ENCODE results near the gene POPDC3. TPM values are rescaled to one million over a fixed set of nuclear protein-coding genes. Genes with fewer than 3 reads are reported as not detected.

Gene POPDC3
- total and polyA plus RNA-seq, 10 of the 15 experiments (the other 5 are each of a cell fraction or from before 2014, with no cell fraction given), result 1.6 TPM; not detected in 9

GRCh38 chr6:105192707-105193465 is 13.1 kb upstream of the POPDC3 start:
- H3K4me1 ChIP-seq (ENCODE audit: control insufficient read depth, insufficient read depth, low read length), result no peaks in the 10 kb centered on the region
- no peak overlapping the region for H2AFZ ChIP-seq (ENCODE audit: control insufficient read depth, low read depth, low read length)
- no peak for DNase-seq (ENCODE audit: low read depth, low spot score)
- ChIA-PET RAD21 (ENCODE audit: unreplicated experiment) (no interaction called here), POLR2A (no interaction called here), SMC1A (ENCODE audit: uncharacterized antibody, unreplicated experiment) (no interaction called here), CTCF (interaction anchor here (1.3 kb wide), 1 partner anchor 8 kb away, joined by 3 read pairs; no protein-coding TSS in a partner anchor)
- H3K9ac ChIP-seq (ENCODE audit: control insufficient read depth, insufficient read depth, low read length), result no peak overlapping the region
- TF ChIP-seq LARP7 (IDR thresholded peaks at IDR 0.05), result no peak
- TF ChIP-seq EGR1 (IDR thresholded peaks at IDR 0.05; ENCODE audit: borderline replicate concordance in 1 of 2, low read depth in 2 of 2, low read length in 2 of 2), result no peak
- no peak for TF ChIP-seq KDM1A (IDR thresholded peaks at IDR 0.05; ENCODE audit: borderline replicate concordance)
- no peak for TF ChIP-seq SIX5 (IDR thresholded peaks at IDR 0.05; ENCODE audit: low read depth, low read length, severe bottlenecking)
- TF ChIP-seq PKNOX1 (IDR thresholded peaks at IDR 0.05), result no peak
- TF ChIP-seq IKZF1 (conservative IDR thresholded peaks at IDR 0.05), result no peak
- no peak for TF ChIP-seq ZBED1 (IDR thresholded peaks at IDR 0.05; ENCODE audit: borderline replicate concordance)
- no peak for TF ChIP-seq JUNB (IDR thresholded peaks at IDR 0.05)
- TF ChIP-seq BACH1 (IDR thresholded peaks at IDR 0.05; ENCODE audit: borderline replicate concordance), result no peak
- no peak for TF ChIP-seq IRF5 (IDR thresholded peaks at IDR 0.05; ENCODE audit: borderline replicate concordance)
- no peak for TF ChIP-seq HDGF (IDR thresholded peaks at IDR 0.05)
- TF ChIP-seq ATF2 (IDR thresholded peaks at IDR 0.05; ENCODE audit: low read length), result no peak
- no peak for TF ChIP-seq KLF5 (IDR thresholded peaks at IDR 0.05; ENCODE audit: partially characterized antibody)
- no peak for TF ChIP-seq SREBF1 (IDR thresholded peaks at IDR 0.05; ENCODE audit: low read length)
- TF ChIP-seq REST (IDR thresholded peaks at IDR 0.05; ENCODE audit: low read depth, low read length), result no peak
- TF ChIP-seq CBX3 (IDR thresholded peaks at IDR 0.05; ENCODE audit: borderline replicate concordance, low read depth), result no peak
- H3K27me3 ChIP-seq (replicated peaks in 1 of 2; ENCODE audit: control insufficient read depth in 2 of 2, insufficient read depth in 2 of 2, low read length in 1 of 2), result no peaks in the 10 kb centered on the region; a peak in 1 of 4 replicates
- intact Hi-C loops (cut with micrococcal nuclease; ENCODE audit: unreplicated experiment), result no loop called here
- ATAC-seq, result no peak
- H4K20me1 ChIP-seq (ENCODE audit: control insufficient read depth, insufficient read depth), result no peaks in the 10 kb centered on the region
- H3K36me3 ChIP-seq (ENCODE audit: control insufficient read depth in 2 of 2, insufficient read depth in 2 of 2, low read length in 1 of 2), result no peaks in the 10 kb centered on the region
- no peak overlapping the region for H3K4me3 ChIP-seq
- no peaks in the 10 kb centered on the region for H3K79me2 ChIP-seq (ENCODE audit: control insufficient read depth, insufficient read depth, low read length)
- no peak overlapping the region for H3K27ac ChIP-seq (ENCODE audit: control insufficient read depth, insufficient read depth)
- no TSS peak for BruUV-seq (replicated peaks)
- FAIRE-seq, result no peak
- in situ Hi-C loops (cut with MboI), result no loop called here
- no peaks in the 10 kb centered on the region; the same call in 2 of the 3 replicates for H3K9me3 ChIP-seq (replicated peaks; ENCODE audit: control insufficient read depth, insufficient read depth, low read length)
- 42% methylated on average over 7 of the region's 7 CpGs for WGBS (ENCODE audit: insufficient coverage, insufficient replicate concordance, low lambda C conversion rate, missing lambda C conversion rate)
- H3K4me2 ChIP-seq (ENCODE audit: control insufficient read depth, insufficient read depth), result no peak overlapping the region

All from GM12878 (cell line).